GM18498 (cell line): ENCODE results near the gene FOXC1.
A peak's percentile ranks its signal among the peaks of the same experiment; 100 is the strongest.

Experiments
- ATAC-seq: cut with Tn5 transposase; IDR thresholded peaks from one replicate; pipeline ENCODE4 v1.9.1; 2021; ENCODE audit warnings: mild to moderate bottlenecking, moderate library complexity; ENCODE audit not compliant: unreplicated experiment

Gene FOXC1

DNA sequence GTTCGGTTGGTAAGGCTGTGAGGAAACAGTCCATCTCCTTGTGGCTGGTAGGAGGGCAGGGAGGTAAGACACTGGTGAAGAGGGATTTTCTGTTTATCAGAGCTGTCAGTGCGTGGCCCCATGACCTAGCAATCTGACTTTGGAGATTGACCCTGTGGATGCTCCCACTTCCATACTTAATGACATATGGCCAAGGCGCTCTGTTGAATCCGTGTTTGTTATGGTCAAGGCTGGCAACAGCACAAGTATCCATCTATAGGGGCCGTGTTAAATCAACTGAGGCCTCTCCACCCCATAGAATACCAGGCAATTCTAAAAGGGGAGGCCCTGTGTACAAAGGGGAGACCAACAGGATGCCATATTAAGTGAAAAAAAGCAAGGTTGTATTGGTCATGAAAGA lies 25.6 kb upstream of the FOXC1 start:
- no peak for ATAC-seq

DNA sequence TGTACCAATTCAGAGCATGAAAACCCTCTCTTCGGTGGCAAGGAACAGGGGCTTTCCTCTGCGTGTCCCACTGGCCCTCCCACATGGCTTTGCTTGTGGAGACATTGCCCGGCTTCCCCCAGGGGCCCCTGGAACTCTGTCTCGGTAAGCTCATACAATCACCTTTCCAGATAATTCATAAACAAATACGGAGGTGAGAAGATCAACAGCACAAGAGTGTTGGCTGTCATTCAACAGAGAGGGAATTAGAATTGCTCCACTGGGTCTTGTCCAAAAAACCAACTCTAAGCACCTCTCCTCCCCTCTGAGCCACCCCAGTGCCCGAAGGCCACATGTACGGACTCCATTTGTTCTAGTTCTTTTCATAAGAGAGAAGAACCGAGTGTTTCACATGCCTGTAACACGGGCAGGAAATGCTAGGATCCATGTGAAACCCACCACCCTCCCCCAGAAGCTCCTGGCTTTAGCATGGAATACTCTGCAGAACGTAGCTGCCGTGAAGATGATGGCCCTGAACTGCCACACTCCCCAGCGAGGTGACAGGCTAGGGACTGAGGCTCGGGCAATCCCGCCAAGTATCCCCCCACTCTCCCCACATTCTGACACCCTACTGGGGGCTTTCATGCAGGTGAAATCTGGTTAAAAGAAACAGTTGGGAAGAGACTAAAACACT lies 24.6 kb upstream of the FOXC1 start:
- no peak for ATAC-seq

DNA sequence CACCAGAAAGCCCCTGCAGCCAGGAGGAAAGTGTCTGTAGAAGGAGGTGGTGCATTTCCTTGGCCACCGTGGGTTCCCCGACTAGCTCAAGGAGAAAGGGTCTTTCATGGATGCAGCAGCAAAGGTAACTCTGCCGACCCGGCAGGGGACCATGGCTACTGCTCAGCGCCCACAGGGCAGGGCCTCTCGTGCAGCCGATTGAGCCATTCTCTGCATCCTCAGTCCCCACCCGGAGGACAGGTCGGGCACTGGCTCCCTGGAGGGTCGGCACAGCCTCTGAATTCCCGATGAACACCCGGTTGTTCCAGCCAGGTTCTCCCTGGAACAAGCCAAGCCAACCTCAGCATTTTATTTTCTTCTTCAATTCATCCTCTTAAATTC lies 24.1 kb upstream of the FOXC1 start:
- ATAC-seq = no peak

DNA sequence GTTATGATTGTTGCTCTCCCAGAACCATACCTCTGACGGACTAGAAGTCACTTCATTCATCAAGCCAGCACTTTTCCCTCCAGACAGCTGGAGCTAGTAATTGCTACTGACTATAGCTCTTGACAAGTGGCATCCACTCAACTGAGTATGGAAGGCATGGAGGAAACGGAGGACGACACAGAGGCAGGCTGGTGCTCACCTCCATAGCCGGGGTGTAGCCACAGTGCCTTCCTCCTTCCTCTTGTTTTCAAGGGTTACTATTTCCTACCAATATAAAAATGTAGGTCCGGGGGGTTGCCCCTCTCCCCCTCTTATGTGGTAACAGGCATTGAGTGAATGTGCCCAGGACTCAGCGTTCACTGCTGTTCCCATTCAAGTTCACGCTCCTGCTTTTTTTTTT lies 23.5 kb upstream of the FOXC1 start:
- no peak for ATAC-seq

DNA sequence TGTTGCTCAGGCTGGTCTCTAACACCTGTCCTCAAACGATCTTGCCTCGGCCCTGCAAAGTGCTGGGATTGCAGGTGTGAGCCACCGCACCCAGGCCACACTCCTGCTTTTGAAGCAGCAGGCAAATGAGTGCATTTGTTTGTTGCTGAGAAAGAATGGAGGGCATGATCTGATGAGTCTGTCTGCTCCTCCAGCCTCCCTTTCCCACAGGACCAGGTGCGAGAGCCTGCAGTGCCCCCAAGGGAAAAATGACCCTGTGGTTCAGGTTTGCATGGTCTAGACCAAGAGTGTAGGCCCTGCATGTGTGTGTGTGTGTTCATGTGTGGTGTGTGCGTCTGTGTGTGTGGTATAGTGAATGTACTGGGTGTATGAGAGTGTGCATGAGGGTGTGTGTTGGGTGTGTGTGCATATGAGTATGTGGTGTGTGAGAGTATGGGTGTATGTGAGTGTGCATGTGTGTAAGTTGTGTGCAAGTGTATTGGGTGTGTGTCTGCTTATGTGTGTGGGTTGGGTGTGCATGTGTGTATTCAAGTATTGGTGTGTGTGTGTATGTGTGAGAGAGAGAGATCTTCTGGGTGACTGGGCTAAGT lies 22.8 kb upstream of the FOXC1 start:
- ATAC-seq = no peak

DNA sequence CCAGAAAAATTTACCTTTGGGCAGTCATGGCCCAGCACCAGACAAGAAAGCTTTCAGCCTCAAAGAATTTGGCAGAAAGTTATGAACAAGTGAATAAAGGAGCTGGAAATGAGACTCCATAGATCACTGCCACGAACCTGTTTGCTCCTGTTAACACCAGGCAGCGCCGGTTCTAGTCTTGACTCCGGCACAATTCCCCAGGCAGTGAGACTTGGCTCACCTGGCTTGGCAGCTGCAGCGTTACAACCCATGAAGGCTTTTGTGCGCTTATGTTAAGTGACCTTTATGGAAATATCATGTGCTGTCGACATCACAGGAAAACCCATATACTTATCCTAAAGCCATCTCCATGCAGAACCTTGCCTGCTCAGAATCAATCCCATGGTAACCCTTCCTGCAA lies 22.2 kb upstream of the FOXC1 start:
- no peak for ATAC-seq

DNA sequence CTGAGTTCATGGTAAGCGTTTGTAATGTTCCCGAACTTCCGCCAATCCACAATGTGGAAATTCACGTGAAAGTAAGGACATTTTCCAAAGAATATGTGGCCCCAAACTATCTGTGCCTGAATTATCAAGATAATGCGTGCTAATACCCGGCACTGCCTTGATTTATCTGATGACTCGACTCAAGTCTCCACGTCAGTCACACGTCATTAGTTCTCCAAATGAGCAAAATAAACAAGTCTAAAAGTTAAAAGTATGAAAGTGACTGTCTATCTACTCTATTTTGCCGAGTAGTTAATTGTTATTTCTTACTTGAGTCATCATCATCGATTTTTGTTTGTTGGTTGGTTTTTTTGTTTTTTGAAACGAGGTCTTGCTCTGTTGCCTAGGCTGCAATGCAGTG lies 21.7 kb upstream of the FOXC1 start:
- ATAC-seq = no peak

DNA sequence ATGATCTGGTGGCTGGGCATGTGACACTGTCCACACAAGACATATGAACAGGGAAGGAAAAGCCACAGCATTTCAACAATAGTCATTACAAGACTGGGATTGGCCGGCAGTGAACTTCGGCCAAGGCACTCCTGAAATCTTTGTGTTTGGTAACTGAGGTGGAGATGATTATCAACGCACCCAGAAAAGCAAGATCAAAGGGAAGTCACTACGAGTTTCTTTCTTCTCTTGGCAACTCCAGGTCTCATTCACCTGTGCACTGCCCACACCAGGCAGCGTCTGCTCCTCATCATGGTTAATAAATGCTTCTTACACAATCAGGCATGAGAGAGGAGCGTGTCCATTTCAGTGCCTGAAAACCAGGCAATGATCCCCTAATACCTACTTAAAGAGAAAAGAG lies 20.5 kb upstream of the FOXC1 start:
- no peak for ATAC-seq

DNA sequence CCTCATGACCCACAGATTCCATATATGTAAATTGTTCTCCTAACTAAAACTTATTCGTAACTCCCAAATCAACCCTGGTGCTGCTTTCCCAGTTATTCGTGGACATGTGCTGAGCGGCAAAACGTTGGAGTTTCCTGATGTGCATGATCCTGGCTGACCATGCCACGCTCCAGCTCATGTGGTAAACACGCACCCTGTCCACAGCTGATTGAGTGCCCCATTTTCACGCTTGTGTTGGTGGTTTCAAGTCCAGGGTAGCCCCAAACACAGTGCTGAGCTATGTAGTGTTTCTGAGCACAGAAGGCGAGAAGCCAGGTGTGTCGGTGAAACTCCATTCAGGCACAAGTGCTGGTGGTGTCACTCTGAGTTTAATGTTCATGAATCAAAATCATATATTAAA lies 19.1 kb upstream of the FOXC1 start:
- no peak for ATAC-seq

DNA sequence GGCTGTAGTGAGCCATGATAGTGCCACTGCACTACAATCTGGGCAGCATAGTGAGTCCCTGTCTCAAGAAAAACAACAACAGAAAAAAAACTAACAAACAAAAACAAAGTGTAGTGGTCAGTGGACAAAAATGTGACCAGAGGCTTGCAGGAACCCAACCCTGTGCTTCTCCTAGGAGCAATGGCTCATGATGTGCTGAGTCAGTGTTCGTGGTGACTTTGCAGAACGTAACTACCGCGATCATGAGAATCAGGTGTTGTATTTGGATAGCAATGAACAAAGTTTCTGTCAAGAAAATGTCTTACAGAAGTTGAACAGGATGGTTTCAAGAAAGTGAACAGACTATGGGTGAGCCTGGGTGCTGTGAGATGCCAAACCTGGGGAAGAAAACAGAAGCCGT lies 18.5 kb upstream of the FOXC1 start:
- no peak for ATAC-seq

DNA sequence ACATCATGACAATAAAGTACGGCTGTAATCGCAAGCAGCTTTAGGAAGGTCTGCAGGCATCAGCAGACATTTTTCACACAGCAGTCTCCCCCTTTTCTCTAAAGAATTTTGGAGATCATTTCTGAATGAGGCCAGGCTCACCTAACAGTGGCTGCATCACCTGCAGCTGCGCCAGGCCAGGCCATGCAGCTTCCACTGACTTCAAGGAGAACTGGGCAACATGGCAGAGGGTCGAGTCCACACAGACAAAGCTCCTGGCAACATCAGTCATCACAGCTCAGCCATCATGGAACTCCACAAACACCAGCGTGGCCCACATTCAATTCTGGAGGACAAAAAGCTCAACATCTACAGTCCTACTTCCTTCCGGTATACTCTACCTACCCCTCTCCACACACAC lies 17.8 kb upstream of the FOXC1 start:
- ATAC-seq = no peak

DNA sequence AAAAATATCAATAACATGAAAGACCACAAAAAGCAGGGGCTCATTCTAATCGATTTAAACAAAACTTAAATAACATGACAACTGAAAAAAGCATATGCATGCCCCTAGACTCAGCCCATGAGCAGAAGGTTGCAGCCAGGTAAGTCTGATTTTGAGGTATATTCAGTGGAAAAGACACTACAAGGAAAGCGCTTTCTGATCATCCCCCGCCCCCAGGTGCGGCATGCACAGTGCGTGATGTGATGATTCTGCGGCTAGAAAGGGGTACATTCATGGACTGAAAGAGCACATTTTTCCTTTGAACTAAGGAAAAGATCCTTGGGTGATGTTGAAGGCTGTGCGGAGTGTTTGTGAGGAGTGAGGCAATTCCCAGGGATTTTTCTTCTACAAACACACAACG lies 16.9 kb upstream of the FOXC1 start:
- ATAC-seq = no peak

DNA sequence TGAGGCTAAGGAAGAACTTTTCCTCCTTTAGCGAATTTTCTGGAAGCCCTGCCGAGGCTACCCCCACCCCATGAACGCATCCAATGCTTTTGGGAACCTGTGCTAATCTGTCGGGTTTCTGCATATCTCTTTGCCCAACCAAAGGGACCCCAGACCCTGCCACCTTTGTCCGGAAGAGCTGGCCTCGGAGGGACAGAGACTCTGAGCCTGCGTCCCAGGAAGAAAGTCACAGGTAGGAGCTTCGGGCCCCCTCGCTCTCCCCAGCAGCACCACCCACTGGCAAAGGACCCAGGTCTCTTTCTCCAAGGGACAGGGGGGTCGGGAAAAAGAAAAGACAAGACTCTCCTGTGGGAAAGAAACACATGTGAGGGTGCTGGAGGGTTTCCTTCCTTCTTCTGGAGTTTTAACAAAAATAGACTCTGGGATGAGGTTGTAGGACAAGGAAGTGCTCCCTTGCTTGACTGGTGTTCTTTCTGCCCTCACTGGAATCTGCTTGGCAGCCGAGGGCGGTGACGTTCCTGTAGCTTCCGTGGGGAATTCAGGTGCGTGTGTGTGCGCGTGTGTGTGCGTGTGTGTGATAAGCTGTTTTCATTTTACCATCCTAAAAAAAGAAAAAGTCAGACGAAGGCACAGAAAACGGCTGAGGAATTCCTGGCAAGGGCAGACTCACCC lies 16.3 kb upstream of the FOXC1 start:
- no peak for ATAC-seq

DNA sequence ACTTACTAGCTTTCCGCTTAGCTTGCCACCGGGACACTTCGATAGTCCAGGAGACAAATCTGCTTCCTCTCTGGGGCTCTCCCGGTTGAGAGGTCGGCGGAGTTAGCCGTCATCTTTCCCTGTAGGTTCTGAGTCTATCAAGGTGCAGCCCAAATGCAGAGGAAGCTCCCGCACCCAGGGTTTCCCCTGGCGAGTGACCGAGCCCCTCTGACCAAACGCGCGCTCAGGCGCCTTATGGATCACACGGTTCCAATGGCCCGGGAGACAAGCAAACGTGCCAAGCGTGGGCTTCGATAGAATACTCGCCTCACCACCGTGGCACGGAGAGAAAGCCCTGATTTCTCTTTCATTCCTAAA lies 15.8 kb upstream of the FOXC1 start:
- ATAC-seq = no peak

DNA sequence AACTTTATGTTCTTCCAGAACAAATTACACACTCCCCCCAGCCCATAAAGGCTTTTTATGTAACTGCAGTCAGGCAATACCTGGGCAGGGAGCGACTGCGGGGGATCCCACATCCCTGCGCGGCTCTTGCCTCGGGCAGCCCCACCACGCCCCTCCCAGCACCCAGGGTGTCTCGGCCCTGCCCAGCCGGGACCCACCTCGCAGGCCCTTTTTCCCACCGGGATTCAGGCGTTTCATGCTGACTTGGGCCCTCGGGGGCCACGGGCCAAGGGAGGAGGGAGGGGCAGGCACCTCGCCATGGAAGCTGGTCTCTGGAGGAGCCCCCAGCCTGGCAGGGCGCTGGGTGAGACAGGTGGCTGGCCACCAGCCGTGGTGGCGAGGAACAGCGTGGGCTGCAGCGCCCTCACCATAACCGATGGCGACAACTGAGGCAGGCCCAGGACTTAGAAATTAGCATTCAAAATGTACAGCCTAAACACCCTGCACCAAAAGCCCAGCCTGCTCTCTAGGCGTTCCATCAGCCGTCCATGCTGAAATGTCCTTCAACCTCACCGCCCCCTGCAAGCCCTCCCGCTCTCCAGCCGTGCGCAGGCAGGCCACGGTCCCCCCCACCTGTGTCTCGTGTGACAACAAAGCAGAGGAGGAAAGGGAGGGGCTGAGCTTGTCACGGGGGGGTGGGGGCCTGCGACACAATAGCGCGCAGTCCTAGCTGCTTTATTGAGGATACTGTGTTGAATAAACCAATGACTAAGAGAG lies 15.1 kb upstream of the FOXC1 start:
- no peak for ATAC-seq

DNA sequence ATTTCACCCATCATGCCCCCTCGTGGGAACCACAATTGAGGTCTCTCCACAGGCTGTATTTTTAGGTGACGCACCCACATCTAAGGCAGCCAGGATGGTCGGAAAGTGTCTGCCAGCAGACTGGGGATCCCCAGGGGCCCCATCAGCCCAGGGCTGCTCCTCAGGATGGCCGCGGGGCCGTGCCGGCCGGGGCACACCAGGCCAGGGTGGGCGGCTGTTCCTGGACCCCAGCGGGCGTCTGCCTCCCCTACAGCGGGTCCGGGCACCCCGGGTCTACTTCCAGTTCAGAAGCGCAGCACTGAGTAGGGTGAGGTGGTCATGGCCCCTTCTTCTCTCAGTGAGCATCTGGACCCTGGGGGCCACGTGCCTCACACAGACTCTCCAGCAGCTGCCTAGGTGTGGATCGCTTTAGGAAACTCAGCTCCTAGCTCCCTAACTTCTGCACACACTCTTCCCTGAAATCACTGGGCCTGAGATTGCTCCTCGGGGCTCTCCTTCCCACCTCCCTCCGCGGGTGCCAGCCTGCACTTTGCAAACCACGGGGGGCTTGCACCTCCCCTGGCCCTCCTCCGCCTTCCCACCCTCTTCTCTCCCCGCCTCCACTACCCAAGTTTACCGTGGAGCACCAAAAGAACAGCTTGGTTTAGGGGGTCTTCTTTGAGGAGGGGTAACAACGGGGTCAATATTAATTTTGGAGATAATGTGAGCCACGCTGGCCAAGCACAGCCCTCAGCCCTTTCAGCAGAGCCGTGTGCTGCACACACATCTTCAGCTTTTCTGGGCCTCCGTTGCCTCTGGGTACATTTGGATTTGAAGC lies 14.2 kb upstream of the FOXC1 start:
- ATAC-seq = no peak

DNA sequence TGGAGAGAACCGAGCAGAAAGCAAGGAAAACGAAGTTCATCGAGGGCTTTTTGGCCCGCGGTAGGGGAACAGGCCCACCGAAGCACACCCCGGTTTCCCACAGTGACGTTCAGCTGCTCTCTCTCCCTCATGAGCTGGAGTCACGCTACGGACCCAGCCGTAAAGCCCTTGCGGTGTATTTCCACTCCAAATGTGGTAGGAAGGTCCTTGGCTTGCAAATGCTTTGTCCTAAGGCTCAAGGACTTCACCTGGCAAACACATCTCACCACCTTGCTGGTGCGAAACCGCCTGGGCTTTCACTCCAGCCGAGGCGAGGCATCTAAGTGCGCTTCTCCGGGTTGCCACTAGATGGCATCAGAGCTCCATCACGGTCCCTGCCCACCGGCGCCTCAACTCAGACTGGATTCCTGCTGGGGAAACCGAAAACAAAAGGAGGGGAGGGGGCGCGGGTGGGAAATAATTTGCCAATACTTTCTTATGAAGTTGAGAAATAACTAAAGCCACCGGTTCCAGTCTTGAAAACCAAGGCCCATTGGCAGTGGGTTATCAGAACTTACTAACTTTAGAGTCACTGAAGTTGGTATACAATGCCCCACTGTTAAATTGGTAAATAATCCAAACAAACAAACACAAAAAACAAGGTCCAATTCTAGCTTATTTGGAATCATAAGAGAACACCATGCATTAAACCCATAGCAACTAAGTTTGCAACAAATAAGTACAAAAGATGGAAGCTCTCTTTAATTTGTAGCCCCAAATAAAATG lies 13.4 kb upstream of the FOXC1 start:
- peak; percentile 56 for ATAC-seq

DNA sequence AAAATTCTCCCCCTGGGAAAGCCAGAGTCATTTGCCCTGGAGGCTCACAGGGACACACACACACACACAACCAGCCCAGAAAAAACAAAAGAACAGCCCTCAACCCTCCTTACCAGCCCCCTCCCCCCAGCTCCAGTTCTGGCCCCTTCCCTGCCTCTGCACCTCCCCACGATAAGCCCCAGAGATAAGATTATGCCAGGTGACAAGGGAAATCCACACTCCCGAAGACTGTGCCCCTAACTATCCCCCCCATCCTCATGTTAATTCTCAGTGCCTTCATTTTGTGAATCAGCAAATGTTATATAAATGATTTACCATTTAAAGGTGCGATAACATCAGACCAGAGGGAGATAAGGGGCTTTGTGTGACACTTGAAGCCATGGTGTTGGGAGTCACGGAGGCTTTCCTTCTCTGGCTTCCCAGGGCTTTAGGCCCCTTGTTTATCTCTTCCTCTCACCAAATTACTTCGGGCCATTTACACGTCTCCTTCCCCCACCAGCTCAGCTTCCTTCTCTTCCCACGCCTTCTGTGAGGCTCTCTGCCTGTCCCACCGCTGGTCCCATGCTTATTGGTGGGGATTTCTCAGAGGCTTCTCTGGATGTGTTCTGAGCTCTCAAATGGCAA lies 12.5 kb upstream of the FOXC1 start:
- no peak for ATAC-seq

DNA sequence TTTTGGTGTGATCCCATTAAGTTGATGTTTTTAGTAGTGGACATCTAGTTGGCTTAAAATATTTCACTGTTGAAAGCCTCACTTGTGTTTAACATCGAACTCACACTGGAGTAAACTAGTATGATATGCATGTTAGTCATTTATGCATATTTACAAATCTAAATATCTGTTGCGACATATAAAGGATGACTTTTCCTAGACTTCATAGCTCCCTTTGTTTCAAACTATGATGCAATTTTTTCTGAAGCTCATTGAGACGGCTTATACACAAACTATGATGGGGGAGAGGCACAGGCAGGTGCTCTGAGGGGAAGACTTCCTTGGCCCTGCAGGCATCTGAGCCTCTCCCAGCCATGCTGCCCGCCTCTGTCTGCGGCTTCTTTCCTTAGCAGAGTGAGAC lies 11.8 kb upstream of the FOXC1 start:
- ATAC-seq = no peak

DNA sequence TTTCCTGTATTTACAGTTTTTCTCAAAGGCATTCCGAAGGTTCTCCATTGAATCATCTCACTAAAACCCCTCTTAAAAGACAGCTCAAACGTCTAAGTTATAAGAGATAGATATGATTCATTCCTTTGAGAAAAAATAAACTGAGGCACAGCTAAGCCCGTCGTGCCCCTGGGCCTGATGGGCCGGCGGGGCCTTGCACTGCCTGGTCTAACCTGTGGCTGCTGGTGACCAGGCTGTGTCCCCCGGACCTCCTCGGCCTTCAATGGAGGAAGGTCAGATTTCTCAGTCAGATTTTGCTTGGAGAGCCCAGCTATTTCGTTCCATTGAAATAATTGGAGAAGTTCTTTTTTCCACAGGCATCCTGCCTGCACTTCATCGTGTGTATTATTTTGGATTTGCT lies 11.3 kb upstream of the FOXC1 start:
- no peak for ATAC-seq
